Hematopoietic multipotent progenitor cell treated with erythropoietin and hydrocortisone succinate and interleukin-3 and kit ligand, for 17 days (in vitro differentiated cells): ENCODE results near the gene PAGR1.

Experiments
- DNase-seq: peaks from one replicate; pipeline ENCODE4 v3.0.0-alpha.2; 2015; ENCODE audit warnings: low spot score

PAGR1 gene

DNA sequence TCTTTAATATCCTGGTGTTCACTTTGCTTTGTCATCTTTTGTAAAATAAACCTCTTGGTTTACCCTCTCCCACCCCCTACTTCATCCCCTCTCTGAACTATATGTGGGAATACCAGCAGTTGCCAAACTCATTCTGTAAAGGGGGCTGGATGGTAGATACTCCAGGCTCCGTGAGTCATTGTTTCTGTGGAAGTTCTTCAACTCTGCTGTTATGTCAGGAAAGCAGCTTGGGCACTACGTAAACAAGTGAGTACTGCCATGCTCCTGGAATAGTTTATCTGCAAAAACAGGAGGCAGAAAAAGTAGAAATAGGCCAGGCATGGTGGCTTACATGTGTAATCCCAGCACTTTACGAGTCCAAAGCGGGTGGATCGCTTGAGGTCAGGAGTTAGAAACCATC is 21.9 kb downstream of the PAGR1 start:
- no peak for DNase-seq

DNA sequence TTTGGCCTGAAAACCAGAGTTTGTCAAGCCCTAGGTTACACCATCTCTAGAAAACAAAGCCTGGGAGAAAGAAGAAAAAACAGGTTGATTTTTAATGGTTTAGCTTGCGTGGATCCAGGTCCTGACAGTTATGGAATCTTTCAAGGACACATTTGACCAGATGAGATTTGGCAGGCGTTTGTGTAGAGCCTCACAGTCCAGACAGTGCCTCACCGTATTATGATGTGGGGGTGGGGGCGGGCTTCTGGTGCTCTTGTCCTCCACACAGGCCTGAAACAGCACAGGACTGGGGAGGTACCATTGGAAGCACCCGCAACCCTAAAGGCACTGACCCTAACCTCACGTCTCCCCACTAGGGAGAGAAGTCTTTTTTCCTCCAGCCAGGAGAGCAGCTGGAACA is 23.9 kb downstream of the PAGR1 start:
- DNase-seq, result no peak

DNA sequence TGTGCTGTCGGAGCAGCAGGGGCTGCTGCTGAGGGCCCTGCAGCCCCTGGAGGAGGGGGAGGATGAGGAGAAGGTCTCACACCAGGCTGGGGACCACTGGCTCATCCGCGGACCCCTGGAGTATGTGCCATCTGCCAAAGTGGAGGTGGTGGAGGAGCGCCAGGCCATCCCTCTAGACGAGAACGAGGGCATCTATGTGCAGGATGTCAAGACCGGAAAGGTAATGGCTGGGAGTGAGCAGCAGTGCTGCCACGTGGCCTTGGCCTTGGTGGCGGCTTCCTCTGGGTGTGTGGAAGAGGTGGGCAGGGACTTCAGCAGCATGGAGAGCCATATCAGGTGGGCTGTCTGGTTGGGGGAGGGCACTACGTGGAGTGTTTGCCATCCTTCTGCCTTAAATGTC is 24.3 kb downstream of the PAGR1 start:
- DNase-seq, result no peak

DNA sequence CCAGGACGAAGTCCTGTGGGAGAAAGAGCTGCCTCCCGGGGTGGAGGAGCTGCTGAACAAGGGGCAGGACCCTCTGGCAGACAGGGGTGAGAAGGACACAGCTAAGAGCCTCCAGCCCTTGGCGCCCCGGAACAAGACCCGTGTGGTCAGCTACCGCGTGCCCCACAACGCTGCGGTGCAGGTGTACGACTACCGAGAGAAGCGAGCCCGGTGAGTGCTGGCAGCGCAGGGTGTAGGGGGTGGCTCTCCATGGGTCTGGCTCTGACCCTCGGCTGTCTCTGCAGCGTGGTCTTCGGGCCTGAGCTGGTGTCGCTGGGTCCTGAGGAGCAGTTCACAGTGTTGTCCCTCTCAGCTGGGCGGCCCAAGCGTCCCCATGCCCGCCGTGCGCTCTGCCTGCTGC is 25.7 kb downstream of the PAGR1 start:
- DNase-seq, result no peak

DNA sequence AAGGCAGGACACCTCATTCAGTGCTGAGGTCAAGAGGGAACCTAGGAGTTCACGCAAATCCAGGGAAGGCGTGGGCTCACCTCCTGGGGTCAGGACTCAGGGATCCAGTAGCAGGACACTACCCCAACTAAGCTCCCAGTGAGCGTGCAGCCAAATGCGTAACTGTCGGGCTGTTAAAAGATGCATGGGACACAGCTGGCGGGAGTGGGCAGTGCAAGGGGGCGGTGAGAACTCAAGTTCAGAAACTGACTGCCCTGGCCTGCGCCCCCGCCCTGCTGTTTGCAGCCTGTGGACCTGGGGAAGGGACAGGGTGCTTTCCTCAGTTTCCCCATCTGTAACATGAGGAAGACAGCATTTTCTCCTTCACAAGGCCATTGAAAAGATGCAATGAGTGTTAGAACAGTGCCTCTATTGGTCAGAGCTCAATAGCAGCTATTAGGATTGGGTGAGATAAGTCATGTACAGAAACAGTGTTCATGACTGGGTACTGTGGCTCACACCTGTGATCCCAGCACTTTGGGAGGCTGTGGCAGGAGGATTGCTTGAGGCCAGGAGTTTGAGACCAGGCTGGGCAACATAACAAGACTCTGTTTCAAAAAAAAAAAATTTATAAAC is 26.9 kb downstream of the PAGR1 start:
- DNase-seq, result no peak

DNA sequence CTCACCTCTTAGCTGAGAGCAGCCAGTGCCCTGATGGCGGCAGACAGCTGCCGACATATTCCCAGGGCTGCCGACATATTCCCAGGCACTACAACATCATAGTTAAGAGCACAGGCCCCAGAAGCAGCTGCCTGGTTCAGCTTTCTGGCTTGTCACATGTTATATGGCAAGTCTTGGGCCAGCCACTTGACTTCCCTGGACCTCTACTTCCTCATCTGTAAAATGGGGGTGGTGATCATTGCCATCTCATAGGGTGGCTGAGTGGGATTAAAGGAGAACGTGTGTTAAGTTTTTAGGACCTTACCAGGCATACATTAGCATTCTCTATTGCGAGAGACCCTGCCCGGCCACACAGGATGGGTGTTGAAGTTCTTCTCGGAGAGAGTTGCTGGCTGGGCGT is 28.0 kb downstream of the PAGR1 start:
- no peak for DNase-seq

DNA sequence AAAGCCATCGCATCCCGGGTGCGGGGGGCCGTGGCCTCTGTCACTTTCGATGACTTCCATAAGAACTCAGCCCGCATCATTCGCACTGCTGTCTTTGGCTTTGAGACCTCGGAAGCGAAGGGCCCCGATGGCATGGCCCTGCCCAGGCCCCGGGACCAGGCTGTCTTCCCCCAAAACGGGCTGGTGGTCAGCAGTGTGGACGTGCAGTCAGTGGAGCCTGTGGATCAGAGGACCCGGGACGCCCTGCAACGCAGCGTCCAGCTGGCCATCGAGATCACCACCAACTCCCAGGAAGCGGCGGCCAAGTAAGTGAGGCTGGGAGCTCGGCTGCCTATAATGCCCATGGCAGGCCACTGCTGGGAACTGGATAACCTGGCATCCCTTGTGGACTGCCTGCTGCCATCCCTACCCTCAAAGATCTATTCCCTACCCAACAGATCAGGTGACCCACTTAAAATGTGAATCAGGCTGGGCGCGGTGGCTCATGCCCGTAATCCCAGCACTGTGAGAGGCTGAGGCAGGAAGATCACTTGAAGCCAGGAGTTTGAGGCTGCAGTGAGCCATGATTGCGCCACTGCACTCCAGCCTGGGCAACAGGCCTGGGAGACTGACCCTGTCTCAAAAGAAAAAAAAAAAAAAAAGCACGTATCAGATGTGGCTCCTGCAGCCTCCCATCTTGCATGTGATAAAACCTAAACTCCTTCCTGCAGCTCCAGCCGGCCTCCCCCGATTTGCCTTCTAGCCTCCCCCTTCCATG is 28.8 kb downstream of the PAGR1 start:
- no peak for DNase-seq

DNA sequence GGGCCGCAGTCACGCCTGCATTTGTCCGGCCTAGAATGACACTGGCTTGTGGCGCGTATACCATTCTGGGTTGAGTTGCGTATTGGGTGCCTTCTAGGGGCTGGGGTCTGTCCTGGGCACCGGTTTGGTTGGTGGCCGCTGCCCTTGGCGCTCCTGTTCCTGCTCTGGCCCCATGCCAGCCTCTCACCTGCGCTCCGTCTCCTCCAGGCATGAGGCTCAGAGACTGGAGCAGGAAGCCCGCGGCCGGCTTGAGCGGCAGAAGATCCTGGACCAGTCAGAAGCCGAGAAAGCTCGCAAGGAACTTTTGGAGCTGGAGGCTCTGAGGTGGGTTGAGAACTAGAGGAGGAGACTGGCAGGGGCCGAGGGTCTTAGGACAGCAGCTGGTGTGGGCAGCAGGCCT is 29.7 kb downstream of the PAGR1 start:
- no peak for DNase-seq

DNA sequence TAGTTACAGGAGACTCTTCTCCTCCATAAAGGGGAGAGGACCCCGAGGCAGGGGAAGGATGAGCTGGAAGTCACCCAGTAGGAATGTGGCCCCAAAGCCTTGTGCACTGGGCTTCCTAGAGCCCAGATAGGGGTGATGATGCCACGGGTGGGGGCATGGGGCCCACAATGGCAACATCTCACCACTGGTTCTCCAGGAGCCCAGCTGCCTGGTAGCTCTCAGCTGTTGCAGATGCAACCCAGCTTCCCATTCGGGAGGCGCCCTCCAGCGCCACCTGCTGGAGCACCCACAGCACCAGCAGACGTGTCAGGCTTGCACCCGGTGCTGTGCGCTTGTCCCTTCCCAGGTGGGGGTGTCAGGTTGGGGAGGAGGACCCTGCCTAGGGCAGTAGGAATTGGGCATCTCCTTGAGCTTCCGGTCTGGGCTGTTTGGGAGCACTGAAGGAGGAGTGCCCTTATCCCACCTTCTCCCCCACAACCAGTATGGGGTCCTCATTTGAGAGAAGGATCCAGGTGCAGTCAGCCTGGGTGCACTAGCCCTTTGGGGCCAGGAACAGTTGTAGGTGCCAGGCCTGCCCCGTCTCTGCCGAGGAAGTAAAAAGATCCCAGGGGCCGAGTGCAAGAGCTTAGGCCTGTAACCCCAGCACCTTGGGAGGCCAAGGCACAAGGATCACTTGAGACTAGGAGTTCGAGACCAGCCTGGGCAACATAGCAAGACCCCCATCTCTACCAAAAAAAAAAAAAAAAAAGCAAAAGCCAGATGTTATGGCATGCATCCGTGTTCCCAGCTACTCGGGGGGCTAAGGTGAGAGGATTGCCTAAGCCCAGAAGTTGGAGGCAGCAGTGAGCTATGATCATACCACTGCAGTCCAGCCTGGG is 32.7 kb downstream of the PAGR1 start:
- DNase-seq, result peak; percentile 81

DNA sequence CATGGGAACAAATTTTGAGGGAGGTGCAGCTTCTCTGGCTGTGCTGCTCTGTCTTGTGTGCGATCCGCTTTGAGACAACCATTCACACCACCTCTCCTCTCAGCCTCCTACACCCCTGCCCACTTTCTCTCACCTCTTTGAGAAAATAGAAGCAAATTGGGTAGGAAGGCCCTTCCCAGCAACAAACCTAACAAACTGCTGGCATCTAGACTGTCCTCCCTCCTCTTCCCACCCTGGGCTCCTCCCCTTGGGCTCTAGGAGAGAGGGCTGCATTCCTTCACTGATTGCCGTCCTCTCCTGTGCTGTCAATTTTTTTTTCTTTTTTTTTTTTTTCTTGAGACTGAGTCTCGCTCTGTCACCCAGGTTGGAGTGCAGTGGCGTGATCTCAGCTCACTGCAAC is 33.6 kb downstream of the PAGR1 start:
- DNase-seq, result no peak

DNA sequence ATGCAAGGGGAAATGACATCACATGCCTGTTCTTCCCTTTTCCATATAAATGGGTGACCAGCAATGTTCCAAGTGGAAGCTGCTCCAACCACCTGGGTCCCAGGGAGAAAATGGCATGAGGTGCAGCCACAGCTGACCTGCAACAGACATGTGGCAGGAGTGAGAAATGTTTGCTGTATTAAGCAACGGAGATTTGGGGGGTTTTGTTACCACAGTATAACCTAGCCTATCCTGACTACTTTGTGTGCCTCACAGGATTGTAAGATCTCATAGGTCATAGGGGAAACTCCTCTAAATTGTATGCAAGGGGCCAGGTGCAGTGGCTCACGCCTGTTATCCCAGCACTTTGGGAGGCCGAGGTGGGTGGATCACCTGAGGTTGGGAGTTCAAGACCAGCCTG is 35.0 kb downstream of the PAGR1 start:
- DNase-seq, result no peak

DNA sequence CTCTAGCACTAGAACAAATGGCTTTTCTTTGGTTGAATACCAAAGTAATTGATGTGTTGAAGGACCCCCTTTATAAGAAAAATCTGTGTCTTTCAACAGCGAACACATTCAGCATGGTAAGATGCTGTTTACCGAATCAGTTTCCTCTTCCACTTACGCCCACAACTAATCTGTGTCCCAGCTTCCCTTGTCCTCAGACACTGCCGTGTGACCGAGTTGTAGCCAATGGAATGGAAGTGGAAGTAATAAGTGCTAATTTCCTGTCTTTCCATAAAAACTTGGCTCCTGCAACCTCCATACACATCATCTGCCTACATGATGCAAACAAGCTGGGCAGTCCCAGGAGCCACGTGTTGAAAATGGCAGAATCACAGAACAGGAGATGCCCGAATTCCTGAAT is 36.7 kb downstream of the PAGR1 start:
- no peak for DNase-seq

DNA sequence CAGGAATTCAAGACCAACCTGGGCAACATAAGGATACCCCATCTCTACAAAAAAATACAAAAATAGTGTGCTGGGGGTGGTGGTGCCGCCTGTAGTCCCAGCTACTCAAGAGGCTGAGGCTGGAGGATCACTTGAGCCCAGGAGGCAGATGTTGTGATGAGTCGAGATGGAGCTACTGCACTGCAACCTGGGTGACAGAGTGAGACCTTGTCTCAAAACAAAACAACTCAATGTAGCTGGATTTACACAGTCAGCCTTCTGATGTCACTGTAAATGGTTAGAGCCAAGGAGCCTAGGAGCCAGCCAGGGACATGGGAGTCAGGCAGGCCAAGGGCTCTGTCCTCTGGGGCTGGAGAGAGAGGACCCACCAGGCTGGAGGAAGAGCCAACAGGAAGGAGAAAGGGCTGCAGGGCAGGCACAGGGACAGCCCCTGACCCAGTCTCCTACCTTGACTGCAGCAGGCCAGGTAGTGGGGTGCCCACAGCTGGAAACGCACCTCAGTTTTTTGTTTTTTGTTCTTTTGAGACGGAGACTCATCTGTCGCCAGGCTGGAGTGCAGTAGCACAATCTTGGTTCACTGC is 38.7 kb downstream of the PAGR1 start:
- DNase-seq, result no peak

DNA sequence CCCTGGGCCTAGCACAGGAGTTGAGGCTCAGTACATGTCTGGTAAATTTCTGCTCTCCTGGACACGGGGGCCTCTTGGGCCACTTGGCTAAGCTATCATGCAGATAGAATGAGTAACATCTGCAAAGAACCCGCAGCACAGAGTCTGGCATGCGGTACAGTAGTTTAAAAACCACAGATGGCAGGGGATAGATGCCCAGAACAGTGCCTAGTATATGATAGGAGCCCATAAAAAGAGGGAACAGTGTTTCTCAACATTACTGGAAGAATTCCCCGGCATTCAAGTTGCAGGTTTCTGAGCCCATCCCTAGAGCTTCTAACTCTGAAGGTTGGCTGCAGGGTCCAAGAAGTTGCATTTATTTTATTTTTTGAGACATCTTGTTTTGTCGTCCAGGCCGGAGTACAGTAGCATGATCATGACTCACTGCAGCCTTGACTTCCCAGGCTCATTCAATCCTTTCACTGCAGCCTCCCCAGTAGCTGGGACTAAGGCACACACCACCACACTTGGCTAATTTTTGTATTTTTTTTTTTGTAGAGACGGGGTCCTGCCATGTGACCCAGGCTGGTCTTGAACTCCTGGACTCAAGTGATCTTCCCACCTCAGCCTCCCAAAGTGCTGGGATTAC is 41.3 kb downstream of the PAGR1 start:
- DNase-seq, result no peak

DNA sequence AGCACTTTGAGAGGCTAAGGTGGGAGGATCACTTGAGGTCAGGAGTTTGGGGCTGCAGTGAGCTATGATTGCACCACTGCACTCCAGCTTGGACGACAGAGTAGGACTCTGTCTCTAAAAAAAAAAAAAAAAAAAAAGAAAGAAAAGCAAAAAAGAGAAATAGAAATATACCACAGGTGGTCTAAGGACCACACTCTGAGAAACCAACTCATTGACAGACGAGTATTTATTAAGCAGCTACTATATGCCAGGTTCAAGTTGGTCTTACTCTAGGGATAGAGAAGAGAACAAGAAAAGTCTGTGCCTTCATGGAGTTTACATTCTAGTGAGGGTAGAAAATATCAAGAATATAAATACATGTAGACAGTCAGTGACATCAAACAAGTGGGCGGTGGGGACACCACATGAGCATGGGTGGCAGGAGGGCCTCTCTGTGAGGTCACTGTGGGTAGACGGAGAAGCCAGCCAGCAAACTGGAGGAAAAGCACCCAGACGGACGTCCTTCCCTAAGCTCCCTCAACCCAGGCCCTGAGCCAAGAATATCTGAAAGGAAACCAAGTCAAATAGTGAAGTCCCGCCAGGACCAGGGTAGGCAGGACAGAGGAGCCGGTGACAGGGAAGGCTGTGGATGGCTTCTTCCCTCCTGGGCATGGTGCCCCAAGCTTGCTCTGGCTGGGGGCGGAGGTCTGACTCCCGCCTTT is 42.3 kb downstream of the PAGR1 start:
- DNase-seq, result no peak

DNA sequence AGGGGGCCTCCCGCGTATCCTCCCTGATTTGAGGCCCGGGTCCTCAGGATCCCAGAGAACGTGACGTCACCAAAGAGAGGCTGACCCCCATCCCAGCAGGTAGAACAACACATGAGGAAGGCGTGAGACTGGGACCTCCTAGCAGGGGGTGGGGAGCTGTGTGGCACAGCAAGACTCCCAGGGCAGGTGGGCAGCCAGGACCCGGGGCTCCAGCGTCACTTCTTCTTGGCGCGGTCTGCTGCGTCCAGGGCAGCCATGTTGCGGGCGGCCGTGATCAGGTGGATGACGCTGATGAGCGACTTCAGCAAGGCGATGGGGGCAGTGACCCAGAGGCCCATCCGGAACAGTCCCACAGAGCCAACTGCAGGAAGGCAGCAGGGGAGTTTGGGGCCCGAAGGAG is 43.0 kb downstream of the PAGR1 start:
- no peak for DNase-seq

DNA sequence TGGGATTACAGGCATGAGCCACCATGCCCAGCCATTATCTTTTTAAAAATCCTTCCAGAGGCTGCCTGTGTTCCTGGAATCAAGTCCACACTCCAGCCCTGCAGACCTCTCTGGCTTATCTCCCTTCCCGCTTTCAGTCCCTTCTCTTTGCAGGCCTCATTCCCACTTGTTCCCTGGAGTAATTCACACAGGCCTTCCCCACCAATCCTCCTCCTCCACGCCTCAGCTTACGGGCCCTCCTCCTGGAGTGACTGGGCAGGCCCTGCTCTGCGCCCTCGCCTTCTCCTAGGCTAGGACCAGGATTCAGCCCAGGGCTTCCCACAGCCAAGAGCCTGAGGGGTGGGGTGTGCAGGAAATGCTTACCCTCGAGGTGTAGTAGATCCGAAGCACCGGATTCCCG is 44.3 kb downstream of the PAGR1 start:
- DNase-seq, result no peak

DNA sequence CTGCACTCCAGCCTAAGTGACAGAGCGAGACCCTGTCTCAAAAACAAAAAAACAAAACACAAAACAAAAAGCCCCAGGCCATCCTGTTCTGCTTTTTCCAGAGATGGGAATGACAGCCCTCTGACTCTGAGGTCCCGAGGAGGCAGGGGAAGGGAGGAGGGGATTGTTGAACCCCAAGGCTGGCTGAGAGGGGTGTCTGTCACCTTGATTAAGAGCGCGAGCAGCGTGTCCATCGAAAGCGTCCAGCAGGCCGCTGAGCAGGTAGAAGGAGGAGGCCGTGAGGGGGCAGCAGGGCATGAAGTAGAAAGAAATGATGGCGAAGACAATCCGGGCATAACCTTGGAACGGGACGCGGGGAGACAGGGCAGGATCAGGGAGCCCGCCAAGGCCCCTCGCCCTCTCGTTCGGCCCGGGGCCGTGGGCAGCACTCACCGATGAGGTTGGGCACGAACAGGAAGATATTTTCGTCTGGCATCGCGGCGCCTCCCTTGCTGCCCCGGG is 46.5 kb downstream of the PAGR1 start:
- peak; percentile 56 for DNase-seq

DNA sequence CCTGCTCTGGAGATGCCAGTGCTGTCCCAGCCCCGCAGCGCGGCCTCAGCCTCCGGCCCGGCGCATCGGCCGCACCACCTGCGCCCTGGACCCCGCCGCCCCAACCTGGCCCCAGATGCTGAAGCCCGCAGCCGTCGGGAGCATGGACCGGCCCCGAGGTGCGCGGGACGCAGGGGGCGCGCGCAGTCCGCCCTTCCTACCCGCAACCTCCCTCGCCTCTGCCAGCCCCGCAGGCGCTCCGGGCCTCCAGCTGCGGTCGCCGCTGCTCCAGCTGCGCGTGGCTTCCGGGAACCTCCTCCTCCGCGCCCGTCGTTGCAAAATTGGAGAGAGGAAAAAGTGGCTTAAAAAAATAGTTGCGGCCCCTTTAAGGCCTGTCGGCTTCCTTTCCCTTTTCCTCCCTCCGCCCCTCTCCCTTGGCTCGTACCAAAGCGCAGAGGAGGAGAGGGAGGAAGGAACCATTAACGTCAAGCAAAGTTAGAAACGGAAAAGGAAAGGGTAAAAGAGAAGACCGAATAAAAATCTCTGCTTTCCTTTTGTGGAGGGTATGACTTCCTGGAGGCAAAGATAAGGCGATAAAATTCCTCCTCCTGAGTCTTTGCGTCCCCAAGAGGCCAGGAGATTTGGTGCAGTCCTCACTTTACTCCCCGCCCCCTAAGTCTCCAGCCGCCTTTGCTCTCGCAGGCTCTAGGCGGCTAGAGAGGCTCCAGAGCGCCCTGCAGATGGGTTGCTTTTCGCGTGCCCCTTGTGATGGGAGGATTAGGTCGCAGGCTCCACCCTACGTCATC is 47.1 kb downstream of the PAGR1 start, which contains the start of gene CDIPT:
Gene CDIPT, minus strand, starts transcription at position 343 of the 785 bp plus-strand sequence. CDS start 369 bp downstream, outside the sequence.
- DNase-seq, result peak; percentile 99

DNA sequence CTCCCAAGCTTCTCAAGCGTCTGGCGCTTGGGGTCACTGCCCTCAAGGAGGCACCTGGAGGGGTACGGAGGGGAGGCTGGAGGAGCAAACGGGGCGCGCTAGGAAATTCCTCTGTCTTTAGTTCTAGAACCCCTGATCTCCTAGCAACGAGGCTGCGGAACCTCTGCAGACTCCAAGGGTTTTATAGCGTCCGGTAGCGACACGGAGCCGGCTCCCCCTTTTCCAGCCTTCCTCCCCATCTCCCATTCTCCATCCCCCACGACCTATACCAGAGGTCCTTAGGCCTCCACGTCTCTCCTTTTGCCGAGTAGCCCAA is 47.7 kb downstream of the PAGR1 start:
- no peak for DNase-seq

DNA sequence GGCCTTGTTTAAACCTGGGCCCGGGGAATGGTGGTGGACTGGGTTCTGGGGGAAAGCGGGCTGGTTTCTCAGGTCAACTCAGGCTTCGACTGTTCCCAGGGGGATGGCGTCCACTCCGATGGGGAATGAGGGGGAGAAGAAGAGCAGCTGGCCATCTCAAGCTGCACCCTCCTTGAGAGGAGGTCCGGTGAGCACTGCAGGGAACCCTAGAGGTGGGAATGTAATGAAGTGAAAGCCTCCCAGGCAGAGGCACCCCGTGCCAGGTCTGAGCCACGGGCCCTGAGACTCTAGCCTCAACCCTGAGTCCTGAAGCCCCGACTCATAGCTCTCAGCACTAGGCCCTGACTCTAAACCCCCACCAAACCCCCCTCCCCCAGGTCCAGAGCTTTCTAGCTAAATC is 48.3 kb downstream of the PAGR1 start:
- no peak for DNase-seq
